Liver (tissue), 3 donors: ENCODE results near the gene ITGB4.

ENCODE experiments used
- EGR1 ChIP-seq, 2 donors: IDR thresholded peaks; 2 replicates each; pipeline ENCODE4 v1.6.1; 2016 to 2018; ENCODE audit warnings: antibody characterized with exemption in 2 of 2, low read depth in 2 of 2
- FOXA1 ChIP-seq: IDR thresholded peaks from 2 replicates; pipeline ENCODE4 v1.6.1; 2016; ENCODE audit warnings: antibody characterized with exemption
- GABPA ChIP-seq, 2 donors: IDR thresholded peaks in 1 of 2; conservative IDR thresholded peaks in 1 of 2; 2 replicates each; pipeline ENCODE4 v1.6.1; 2016; ENCODE audit warnings: antibody characterized with exemption in 2 of 2, mild to moderate bottlenecking in 1 of 2, moderate library complexity in 1 of 2
- HNF4G ChIP-seq: IDR thresholded peaks from 2 replicates; pipeline ENCODE4 v1.6.1; 2016; ENCODE audit warnings: antibody characterized with exemption
- MAX ChIP-seq: IDR thresholded peaks from 2 replicates; pipeline ENCODE4 v1.6.1; 2016; ENCODE audit warnings: antibody characterized with exemption
- NR2F2 ChIP-seq: IDR thresholded peaks from 2 replicates; pipeline ENCODE4 v1.6.1; 2016; ENCODE audit warnings: antibody characterized with exemption
- RAD21 ChIP-seq, 2 donors: IDR thresholded peaks; 2 replicates each; pipeline ENCODE4 v1.6.1; 2016; ENCODE audit warnings: antibody characterized with exemption in 2 of 2, mild to moderate bottlenecking in 2 of 2
- REST ChIP-seq: IDR thresholded peaks from 2 replicates; pipeline ENCODE4 v1.6.1; 2016; ENCODE audit warnings: antibody characterized with exemption, mild to moderate bottlenecking
- RXRA ChIP-seq, 2 donors: IDR thresholded peaks; 2 replicates each; pipeline ENCODE4 v1.6.1; 2017 to 2018; ENCODE audit warnings: antibody characterized with exemption in 2 of 2, mild to moderate bottlenecking in 1 of 2
- TAF1 ChIP-seq: conservative IDR thresholded peaks from 2 replicates; pipeline ENCODE4 v1.6.1; 2016; ENCODE audit warnings: antibody characterized with exemption, mild to moderate bottlenecking
- ZBTB33 ChIP-seq: IDR thresholded peaks from 2 replicates; pipeline ENCODE4 v1.6.1; 2016; ENCODE audit warnings: antibody characterized with exemption
- TF ChIP-seq, protein P1 (sequence below): fragments of 150-350 bp; IDR thresholded peaks from 2 replicates; pipeline ENCODE4 v1.5.1; 2017; ENCODE audit warnings: improper control_type of control experiment, low read depth, low read length; ENCODE audit not compliant: missing input control
- TF ChIP-seq, protein P2 (sequence below): IDR thresholded peaks from 2 replicates; pipeline ENCODE4 v1.6.1; 2016; ENCODE audit warnings: antibody characterized with exemption
- donor health status: healthy.
- donor health status: healthy.

DNA sequence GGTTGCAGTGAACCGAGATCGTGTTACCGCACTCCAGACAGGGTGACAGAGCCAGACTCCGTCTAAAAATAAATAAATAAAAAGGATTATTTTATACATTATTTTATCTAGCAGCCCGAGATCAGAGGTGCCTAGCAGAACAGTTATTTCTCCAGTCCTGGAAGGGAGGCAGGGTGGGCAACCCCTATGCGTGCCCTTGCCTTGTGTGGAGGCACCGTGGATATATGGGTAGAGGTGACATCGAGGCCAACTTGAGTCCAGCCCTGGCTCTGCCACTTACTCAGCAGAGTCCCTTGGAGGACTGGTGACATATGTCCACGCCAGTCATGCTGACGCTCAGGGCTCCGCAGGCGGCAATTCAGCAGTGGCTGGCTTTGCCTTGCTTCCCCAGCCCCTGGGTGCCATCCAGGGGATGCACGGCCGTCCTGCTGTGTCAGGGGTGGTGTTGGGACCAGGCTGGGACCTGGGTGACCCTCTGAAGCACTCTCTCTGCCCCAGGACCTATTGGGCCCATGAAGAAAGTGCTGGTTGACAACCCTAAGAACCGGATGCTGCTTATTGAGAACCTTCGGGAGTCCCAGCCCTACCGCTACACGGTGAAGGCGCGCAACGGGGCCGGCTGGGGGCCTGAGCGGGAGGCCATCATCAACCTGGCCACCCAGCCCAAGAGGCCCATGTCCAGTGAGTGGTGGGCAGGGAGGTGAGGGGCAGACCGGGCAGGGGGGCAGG, 30.6 kb downstream of the ITGB4 start:
- TF ChIP-seq FOXA1: no peak
- no peak for TF ChIP-seq GABPA (IDR thresholded peaks at IDR 0.05 in 1 of 2, conservative IDR thresholded peaks at IDR 0.05 in 1 of 2)
- TF ChIP-seq, protein P1, sequence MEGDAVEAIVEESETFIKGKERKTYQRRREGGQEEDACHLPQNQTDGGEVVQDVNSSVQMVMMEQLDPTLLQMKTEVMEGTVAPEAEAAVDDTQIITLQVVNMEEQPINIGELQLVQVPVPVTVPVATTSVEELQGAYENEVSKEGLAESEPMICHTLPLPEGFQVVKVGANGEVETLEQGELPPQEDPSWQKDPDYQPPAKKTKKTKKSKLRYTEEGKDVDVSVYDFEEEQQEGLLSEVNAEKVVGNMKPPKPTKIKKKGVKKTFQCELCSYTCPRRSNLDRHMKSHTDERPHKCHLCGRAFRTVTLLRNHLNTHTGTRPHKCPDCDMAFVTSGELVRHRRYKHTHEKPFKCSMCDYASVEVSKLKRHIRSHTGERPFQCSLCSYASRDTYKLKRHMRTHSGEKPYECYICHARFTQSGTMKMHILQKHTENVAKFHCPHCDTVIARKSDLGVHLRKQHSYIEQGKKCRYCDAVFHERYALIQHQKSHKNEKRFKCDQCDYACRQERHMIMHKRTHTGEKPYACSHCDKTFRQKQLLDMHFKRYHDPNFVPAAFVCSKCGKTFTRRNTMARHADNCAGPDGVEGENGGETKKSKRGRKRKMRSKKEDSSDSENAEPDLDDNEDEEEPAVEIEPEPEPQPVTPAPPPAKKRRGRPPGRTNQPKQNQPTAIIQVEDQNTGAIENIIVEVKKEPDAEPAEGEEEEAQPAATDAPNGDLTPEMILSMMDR: no peak
- no peak for TF ChIP-seq RAD21 (IDR thresholded peaks at IDR 0.05)
- TF ChIP-seq RXRA (IDR thresholded peaks at IDR 0.05): no peak
- TF ChIP-seq EGR1 (IDR thresholded peaks at IDR 0.05; ENCODE audit: low read depth in 2 of 2): no peak
- TF ChIP-seq REST: no peak
- TF ChIP-seq TAF1: no peak
- no peak for TF ChIP-seq NR2F2
- no peak for TF ChIP-seq HNF4G
- TF ChIP-seq, protein P2, sequence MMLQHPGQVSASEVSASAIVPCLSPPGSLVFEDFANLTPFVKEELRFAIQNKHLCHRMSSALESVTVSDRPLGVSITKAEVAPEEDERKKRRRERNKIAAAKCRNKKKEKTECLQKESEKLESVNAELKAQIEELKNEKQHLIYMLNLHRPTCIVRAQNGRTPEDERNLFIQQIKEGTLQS: no peak
- no peak for TF ChIP-seq ZBTB33
- TF ChIP-seq MAX: no peak
